OCI-M1 (cell line): ENCODE measurements around the gene COCH.

Experiments
- DNase-seq: peaks from one replicate; lab custom pipeline; 2025; lab: John Stamatoyannopoulos, UW

COCH gene

DNA sequence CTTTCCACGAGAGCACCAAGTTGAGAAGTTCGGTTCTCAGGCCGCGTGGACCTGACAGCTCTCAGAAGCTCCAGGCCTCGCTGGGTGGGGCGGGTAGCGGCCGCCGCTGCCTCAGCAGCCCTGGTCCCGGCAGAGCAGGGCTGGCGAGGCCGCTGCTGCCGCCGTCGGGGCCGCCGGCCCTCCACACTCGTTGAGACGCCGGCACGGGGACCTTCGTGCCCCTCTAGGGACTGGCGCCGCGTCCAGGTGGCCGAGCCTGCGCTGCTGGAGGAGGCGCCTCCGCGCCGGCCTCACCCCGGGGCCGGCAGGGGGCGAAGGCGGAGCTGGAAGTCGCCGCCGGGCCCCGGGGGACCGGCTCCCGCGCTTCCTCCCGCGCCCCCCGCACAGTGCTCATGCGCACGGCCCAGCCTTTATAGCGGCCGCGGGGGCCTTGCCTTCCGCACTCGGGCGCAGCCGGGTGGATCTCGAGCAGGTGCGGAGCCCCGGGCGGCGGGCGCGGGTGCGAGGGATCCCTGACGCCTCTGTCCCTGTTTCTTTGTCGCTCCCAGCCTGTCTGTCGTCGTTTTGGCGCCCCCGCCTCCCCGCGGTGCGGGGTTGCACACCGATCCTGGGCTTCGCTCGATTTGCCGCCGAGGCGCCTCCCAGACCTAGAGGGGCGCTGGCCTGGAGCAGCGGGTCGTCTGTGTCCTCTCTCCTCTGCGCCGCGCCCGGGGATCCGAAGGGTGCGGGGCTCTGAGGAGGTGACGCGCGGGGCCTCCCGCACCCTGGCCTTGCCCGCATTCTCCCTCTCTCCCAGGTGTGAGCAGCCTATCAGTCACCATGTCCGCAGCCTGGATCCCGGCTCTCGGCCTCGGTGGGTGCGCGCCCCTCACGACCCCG lies at the start of gene COCH:
Gene COCH (plus strand): TSS at position 440 of the 879 bp plus-strand sequence. CDS start 380 bp downstream, at position 820.
- DNase-seq: no peak

DNA sequence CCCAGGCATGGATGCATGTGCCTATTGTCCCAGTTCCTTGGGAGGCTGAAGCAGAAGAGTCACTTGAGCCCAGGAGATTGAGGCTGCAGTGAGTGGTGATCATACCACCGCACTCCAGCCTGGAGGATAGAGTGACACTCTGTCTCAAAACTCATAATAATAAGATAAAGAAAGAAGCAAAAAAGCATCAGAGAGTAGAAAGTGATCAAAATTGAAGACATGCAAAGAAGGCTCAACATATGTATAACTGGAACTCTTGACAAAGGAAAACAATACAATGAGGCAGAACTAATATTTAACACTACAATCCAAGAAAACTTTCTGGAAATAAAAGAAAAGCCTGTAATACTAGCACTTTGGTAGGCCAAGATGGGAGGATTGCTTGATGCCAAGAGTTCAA lies 48.3 kb upstream of the COCH start:
- no peak for DNase-seq

DNA sequence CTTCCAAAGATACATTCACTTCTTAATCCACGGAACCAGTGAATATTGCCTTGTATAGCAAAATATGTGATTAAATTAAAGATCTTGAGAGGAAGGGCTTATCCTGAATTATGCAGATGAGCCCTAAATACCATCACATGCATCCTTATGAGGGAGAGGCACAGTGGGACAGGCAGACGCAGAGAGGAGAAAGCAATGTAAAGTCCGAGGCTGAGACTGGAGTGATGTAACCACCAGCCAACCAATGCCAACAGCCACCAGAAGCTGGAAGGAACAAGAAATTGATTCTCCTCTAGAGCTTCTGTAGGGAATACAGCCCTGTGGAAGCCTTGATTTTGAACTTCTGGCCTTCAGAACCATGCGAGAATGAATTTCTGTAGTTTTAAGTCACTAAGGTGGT lies 44.5 kb upstream of the COCH start:
- DNase-seq: no peak

DNA sequence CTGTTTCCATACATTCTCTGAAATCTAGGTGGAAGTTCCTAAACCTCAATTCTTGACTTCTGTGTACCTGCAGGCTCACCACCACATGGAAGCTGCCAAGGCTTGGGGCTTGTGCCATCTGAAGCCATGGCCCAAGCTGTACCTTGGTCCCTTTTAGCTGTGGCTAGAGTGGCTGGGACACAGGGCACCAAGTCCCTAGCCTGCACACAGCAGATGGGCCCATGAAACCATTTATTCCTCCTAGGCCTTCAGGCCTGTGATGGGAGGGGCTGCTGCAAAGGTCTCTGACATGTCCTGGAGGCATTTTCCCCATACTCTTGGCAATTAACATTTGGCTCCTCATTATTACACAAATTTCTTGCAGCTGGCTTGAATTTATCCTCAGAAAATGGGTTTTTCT lies 40.0 kb upstream of the COCH start:
- no peak for DNase-seq

DNA sequence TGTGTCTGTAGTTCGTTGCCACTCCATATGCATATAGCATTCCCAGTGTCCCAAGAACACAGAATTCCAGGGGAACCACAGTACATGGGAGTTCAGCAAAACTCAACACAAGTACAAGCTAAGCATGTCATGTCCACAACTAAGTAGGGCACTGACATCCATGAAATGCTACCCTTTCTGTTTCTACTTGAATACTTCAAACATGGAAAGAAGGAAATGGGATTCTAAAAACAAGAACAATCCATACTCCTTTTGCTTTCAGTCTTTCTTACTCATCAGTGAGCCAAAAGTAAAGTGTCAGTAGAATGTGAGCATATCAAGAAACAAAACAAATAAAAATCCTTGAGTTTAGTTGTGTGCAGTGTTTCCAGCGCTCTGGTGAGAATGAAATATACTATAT lies 36.0 kb upstream of the COCH start:
- no peak for DNase-seq

DNA sequence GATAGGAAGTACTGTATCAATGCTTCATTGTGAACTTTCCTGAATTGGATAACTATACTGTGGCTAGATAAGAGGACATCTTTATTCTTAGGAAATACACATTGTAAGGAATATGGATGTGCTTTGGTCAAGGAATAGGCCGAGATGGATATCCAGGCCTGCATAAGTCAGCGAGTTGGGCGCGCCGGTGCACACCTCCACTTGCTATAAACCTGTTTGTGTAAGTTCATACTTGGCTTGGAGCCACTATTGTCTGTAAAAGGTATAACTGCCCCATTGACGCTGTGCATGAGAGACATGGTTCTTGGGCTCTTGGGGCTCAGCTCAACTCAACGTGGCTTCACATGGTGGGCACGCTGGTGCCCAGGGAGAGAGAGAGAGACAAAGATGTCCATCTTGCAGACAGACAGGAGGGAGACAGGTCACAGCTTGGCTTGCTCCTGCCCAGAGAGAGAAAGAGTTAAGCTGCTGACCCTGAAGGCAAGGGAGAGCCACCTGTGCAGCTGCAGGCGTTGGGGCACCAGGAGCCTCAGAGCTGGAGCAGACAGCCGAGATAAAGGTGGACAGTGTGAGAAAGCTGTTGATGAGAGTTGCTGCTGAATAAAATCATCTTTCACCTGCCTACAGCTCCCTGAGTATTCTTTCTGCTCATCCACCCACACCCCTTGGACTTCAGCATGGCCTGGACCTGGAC lies 34.1 kb upstream of the COCH start:
- DNase-seq: no peak

DNA sequence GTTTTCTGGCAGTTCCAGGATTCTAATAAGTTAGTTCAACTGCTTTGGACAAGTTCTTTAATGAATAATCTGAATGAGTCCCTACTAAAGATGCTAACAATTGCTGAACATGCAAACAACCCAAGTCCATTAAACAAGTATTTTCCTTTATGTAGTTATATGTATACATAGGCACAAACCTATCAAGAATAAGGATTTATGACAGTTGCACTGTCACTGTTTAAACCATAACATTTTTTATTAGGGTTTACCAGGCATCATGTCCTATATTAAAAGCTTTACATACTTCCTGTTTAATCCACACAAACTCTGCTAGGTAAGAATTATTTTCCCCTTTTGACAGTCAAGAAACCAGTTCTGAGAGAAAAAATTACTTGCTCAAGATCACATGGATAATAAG lies 31.9 kb upstream of the COCH start:
- DNase-seq: no peak

DNA sequence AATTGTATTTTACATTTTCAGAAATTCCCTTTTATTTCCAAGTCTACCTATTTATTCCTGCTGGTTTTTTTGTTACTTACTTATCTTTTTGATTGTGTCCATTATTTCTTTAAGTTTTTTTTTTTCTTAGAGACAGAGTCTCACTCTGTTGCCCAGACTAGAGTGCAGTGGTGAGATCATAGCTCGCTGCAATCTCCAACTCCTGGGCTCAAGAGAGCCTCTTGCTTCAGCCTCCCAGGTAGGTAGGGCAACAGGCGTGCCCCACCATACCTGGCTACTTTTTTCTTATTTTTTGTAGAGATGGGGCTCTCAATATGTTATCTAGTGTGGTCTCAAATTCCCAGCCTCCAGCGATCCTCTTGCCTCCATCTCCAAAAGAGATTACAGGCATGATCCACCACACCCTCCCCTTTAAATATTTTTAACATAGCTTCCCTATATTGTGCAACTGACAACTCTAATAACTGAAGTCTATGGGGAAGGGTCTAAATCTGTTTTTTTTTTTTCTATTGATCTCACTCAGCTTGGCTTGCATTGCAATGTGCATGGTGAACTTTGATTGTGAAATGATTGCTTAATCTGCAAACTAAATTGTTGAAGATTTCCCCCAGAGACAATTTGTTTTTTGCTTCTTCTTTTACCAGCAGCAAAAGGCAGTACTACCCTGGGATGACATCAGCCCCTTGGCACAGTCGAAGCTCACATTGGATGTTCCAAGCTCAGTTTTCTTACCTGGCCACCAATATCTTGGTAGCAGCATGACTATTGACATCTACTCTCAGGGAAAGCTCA lies 25.7 kb upstream of the COCH start:
- DNase-seq: no peak

DNA sequence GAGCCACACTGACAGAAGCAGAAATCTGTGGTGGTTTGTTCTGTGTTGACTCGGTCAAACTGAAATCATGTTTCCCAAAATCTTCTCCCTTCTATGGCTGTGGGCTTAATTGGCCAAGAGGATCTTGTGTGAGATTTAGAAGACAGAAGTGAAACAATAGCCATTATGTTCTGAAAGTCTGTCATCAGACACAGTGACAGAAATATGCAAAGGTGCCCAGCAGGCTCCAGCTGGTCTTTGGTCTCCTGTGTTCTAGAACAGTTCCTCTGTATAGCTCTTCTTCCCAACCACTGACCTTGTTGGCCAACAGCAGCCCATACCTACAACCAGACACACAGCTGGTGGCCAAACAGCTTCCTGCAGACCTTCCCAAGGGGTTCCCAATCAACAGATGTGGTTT lies 25.0 kb upstream of the COCH start:
- no peak for DNase-seq

DNA sequence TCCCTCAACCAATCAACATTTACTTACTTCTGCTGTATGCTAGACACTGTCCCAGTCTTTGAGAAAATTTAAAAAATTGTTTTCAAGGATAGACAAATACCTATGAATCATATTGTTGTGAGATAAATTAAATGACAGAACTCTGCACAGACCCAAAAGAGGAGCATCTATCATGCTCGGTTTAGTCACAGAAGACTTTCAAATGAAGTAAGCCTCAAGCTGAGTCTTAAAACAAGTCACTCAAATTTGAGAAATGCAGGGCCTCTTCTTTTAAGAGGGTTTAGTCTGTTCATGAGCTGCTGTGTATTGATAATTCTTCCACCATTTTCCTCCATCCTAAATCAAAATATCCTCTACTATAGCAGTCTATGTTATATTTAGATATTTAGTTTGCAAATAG lies 24.4 kb upstream of the COCH start:
- no peak for DNase-seq

DNA sequence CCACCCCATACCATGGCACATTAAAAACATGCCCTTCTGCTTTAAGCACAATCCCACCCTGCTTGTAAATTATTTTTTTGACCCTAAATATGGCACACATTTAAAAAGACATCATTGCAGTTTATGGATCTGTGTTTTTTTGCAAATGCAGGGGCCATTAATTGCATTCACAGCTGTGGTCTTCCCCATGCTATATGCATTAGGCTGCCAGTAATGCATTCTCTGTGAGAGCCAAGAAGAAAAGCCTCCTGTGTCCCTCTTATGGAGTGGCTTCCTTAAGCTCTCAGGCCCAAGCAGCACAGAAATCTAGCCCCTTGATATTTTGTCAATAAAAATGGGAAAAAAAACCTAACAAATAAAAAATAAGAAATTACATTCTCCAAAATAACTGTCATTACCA lies 20.4 kb upstream of the COCH start:
- DNase-seq: no peak

DNA sequence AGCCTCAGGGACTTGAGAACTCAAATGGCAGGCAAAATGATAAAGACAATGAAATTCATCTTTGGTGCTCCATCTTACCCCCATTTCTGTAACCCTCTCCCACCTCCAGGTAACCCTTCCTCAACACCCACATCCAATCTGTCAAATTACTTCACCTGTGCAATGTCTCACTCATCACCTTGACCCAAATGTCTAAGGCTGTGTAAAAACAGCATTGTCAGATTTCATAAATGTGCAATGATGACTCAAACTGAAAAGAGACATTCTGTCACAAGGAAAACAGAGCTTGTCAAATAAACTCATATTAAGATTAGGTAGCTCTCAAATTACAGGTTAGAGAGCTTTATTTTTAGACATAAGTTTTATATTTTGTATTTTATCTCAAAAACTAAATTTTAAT lies 19.9 kb upstream of the COCH start:
- no peak for DNase-seq

DNA sequence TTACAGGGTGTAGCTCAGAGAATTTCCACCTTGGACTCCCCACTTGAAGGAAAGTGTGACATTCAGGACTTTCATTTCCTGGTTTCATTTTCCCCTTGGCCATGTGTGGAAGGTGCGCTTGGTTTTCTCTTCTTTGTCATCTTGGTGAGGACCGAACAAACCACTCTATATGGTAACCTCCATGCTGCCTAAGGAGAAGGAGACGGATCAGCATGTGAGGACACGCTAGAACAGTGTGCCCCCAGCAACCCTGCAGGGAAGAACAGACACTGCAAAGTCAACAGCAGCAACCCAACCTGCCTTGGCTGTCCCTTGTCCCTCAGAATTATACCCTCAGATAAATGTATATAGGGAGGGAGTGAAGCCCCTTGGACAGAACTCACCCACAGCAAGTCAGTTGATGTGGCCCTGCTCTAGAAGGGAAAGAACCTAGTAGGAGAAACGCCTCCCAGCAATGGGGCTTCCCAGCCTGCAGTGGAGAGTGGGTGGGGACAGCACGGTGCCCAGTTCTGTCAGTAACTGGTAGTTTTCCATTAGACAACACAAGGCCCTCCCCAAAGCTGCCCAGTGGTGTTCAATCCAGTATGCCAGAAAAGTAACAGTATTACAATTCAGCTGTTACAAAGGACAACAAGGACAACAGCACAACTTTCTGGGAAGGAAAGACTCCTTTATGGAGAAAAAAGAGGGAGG lies 18.9 kb upstream of the COCH start:
- no peak for DNase-seq

DNA sequence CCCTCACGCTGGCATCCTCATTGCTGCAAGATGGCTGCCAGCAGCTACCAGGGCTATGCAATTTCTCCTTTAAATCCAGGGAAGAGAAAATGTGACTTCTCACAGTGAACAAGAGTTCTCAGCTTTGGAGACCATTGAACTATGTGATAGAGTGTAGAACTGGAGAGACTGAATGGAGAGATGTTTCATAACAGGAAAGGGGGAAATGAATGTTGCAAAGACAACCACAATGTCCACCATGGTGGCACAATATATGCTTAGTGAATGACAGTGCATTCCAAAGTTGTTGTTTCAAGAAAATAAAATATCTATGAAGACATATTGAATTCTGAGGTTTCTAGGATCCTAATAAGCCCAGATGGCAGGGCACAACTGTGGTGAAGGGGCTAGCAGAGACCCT lies 13.2 kb upstream of the COCH start:
- DNase-seq: no peak

DNA sequence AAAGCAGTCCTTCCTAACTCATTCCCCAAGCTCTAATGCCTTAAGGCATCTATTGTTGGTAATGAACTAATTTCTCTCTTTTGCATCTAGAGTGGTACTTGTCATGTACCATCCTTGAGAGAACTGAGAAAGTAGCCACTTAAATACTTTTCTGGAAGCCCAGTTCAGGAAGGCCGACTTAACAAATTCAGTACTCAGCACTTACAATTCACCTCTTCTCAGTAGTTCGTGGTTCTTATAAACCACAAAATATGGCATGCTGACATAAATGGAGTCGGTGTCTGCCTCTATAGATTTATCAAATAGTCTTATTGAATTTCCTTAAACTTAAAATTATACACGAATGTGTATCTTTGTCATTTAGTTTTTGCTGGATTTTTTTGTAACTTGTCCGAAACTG lies 9.4 kb upstream of the COCH start:
- DNase-seq: peak; percentile 15

DNA sequence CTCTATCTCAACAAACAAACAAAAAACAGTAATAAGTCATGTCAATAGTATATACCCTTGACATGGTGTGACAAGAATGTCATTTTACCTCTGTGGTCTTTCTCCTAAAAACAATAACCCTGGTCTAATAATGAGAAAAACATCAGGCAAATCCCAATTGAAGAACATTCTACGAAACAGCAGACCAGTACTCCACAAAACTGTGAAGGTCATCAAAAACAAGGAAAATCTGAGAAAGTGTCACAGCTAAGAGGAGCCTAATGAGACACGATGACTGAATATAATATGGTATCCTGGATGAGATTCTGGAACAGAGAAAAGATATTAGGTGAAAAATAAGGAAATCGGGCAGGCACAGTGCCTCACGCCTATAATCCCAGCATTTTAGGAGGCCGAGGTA lies 5.6 kb upstream of the COCH start:
- DNase-seq: no peak

DNA sequence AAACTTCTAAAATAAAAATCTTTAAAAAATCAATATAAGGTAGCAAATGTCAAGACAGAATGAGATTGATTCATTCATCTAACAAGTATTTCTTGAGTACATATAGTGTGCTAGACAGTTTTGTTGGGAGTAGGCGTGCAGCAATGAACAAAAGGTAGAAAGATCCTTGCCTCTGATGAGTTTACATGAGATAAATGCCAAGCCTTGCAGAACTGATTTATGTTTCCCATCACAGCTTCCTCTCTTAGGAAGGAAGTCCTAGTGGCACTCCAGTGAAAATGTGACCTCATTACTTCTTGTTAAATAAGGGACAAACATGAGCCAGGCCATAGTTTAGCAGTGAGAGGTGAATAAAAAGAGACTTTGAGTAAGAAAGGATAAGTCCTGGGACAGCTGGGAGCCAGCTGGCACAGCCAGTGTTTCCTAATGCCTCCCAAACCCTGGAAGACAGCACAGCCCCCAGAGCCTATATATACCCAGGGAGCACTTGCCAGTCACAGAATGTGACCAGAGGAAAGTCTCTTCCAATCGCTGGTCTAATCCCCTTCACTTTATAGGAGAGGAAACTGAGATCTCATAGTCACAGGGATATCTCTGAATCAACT lies 4.7 kb upstream of the COCH start:
- DNase-seq: no peak

DNA sequence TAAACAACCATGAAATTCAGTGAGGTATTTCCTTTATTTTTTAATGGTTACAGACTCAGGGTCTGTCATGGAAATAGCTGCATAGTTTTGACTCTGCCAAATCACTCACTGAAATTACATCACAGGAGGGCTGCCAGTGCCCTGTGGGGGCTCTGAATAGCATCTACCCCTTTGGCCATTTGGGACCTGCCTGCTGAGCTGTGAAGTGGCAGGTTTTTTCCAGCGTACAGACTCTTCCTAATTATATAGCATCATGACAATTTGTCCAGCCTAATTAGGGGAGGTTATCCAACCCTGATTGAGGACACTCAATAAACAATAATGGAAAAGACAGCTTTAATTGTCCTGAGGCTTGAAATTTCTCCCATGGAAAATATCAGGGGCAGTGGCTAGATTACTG lies 1.8 kb upstream of the COCH start:
- no peak for DNase-seq

DNA sequence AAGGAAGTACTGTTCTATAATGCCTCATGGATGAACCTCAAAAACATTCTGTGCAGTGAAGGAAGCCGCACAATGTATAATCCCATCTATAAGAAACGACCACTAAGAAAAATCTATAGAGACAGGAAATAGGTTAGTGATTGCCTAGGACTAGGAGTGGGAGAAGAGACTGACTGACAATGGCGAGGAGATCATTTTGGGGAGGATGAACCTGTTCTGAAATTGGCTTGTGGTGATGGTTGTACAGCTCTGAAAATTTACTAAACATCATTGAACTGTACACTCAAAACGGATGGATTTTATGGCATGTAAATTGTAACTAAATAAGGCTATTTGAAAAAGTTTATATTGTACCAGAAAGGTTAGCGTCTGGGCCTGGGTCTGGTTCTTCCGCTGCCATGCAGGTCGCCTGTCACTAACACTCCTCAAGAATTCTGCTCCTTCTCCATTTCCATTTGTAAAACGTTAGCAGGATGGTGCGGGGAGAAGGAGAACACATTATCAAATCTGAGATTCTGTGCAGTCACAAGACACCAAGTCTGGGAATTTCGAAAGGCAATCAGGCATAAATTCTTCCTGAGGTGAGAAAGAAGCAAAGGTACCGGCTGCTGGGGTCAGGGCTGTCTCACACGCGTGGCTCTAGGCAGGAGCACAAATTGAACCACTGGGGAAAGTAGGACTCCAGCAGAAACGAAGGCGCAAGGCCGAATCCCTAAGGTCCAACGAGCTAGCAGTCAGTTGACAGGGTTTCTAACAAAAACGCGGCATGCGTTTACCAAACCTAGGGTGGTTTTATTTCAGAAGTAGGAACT lies 845 bp upstream of the COCH start:
- DNase-seq: no peak

DNA sequence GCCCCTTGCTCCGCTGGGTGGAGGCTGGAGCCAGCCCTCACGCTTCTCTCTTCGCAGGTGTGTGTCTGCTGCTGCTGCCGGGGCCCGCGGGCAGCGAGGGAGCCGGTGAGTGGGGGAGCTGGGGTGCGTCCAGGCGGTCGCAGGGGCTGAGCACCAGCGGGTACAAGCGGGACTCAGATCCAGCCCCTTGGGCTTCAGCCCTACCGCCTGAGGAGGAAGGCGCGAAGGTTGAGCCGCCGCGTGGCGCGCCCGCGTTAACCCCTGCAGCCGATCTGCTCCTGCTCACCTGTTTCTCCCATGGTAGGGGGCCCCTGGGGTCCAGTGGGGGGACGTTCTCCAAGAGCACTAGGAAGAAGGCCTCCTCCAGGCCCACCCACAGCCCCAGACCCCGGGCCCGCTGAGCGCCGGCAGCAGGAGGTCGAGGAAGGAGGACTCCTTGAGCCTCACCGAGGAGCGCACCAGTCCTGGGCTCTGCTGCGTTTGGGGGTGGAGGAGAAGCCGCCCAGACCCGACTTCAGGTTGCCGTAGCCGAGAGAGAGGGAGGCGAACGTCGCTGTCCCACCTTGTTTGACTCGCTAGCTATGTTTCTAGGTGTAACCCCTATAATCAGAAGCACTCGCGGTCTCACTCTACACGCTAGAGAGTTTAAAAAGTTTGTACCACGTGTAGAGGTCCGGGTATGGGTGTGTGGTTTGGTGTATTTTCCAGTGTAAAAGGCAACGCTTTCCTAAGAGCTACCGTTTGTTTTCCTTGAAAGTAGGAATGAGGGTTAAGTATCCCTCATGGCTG lies 834 bp downstream of the COCH start:
- DNase-seq: no peak
